Right lobe of liver (tissue), 6 donors: Measurements from ENCODE around the gene WDR18. TPM values are rescaled to one million over a fixed set of nuclear protein-coding genes. Genes with fewer than 3 reads are reported as not detected.
A peak's percentile ranks its signal among the peaks of the same experiment; 100 is the strongest.

Experiments used
- ATAC-seq, 4 donors: fragments of 200-7000 bp; cut with Tn5 transposase; one replicate each; pipeline ENCODE4 v1.9.1; 2020; ENCODE audit warnings: mild to moderate bottlenecking in 4 of 4, moderate library complexity in 4 of 4
- DNase-seq, 3 donors: peaks; one replicate each; pipeline ENCODE4 v3.0.0-alpha.2; 2020
- H3K27ac ChIP-seq, 3 donors: fragments of 200-600 bp; one replicate each; pipeline ENCODE4 v1.8.0; 2022
- H3K27me3 ChIP-seq, 2 donors: fragments of 200-600 bp; one replicate each; pipeline ENCODE4 v1.8.0; 2022
- H3K36me3 ChIP-seq, 4 donors: fragments of 200-600 bp; sonication (generic) in 1 of 4; one replicate each; pipeline versions ENCODE4 v1.5.1 to v1.8.0; 2017 to 2022; ENCODE audit warnings: control low read depth in 1 of 4
- H3K4me1 ChIP-seq, 4 donors: fragments of 200-600 bp; sonication (generic) in 1 of 4; one replicate each; pipeline versions ENCODE4 v1.5.1 to v1.8.0; 2017 to 2022; ENCODE audit warnings: control low read depth in 1 of 4
- H3K4me3 ChIP-seq, 3 donors: fragments of 200-600 bp; one replicate each; pipeline ENCODE4 v1.8.0; 2022
- H3K9me3 ChIP-seq, 4 donors: fragments of 200-600 bp; sonication (generic) in 1 of 4; one replicate each; pipeline versions ENCODE4 v1.5.1 to v1.8.0; 2017 to 2022; ENCODE audit warnings: control low read depth in 1 of 4
- CTCF ChIP-seq, 4 donors: fragments of 200-600 bp in 3 of 4; fragments of 450-650 bp in 1 of 4; IDR thresholded peaks; one replicate each; pipeline versions ENCODE4 v1.5.1 to v1.8.0; 2016 to 2022; ENCODE audit warnings: antibody characterized with exemption in 4 of 4, mild to moderate bottlenecking in 2 of 4
- POLR2A ChIP-seq: fragments of 450-650 bp; IDR thresholded peaks from one replicate; pipeline ENCODE4 v1.6.1; 2017; ENCODE audit warnings: antibody characterized with exemption, mild to moderate bottlenecking
- WGBS: methylation state at CpG from one replicate; pipeline ENCODE4 v1.1.6; 2018; ENCODE audit warnings: low coverage, low lambda C conversion rate; ENCODE audit not compliant: insufficient coverage; ENCODE audit errors: missing lambda C conversion rate; 5-methylcytosine and 5-hydroxymethylcytosine counted together
- intact Hi-C, 2 donors: fragments of 100-400 bp; cut with DNase I; formaldehyde crosslinking; loops; one replicate each; pipeline versions ENCODE4 v1.11.2 to v1.14.1; 2022
- total RNA-seq, 6 experiments: library from RNA; depleted of rRNA in 2 of 6; stranded (reverse); fragments of >200 nt in 2 of 6; fragmentation: NEBNext Ultra II Directional in 3 of 6; extraction: Animal tissue kit (Norgen Biotek cat#: 25700) in 3 of 6; gene quantifications; one replicate each; pipeline versions ENCODE4 v1.1.0 to v1.2.4, GENCODE V29; 2016 to 2023
- donor health status: DM: no; HTN: yes; CAD: no.
- donor health status: DM: no; HTN: no; CAD: no.
- donor health status: DM: no; HTN: no; CAD: no.
- donor health status: DM: no; HTN: yes; CAD: no.
- donor health status: DM: no; HTN: yes; CAD: no.

WDR18 gene
- total RNA-seq, 6 experiments from 2014 or later, result 19.0 to 56.2 (median 29.7) TPM

DNA sequence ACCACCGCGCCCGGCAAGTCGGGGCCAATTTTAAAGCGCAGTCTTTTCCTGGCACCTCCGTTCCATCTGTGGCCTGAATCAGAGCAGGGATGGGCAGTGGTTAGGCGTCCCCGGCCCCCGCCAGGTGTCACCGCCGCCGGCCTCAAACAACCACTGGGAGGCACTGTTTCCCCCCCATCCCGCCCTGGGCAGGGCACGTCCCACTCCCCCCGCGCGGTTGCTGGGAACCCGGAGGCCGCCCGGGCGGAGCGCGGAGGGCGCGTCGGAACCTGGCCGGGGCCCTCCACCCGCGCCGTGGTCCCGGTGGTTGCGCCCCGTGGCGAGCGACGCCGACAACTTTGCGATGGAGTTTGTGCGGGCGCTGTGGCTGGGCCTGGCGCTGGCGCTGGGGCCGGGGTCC is 15.9 kb downstream of the WDR18 start, which contains the start of gene GRIN3B:
GRIN3B (plus strand) TSS at position 325 of the 400 bp plus-strand sequence; CDS start at position 344, 19 bp downstream.
- Histone ChIP-seq H3K9me3 (no peaks in the 10 kb centered on the region), H3K4me1 (peaks cover 0 to 16% (median 3%) of the 10 kb centered on the region in 4 donors), H3K4me3 (no peak within 1 kb of the TSS), H3K36me3 (no peaks in the 10 kb centered on the region), H3K27ac (no peak within 1 kb of the TSS), H3K27me3 (peaks cover 0 to 16% of the 10 kb centered on the region in 2 donors)
- WGBS, result 3% methylated on average over 31 of the region's 43 CpGs
- intact Hi-C loops, result no loop called here
- peak in 2 of 4 donors; percentile 23 to 24 for ATAC-seq
- TF ChIP-seq POLR2A (no peak), CTCF (IDR thresholded peaks at IDR 0.05) (peak; percentile 26 to 41 (median 32))
- no peak for DNase-seq

GRCh38 chr19:1000591-1001537 is 16.7 kb downstream of the WDR18 start:
- no peak overlapping the region for H3K27ac ChIP-seq
- no peak for TF ChIP-seq CTCF (IDR thresholded peaks at IDR 0.05)
- TF ChIP-seq POLR2A, result no peak
- H3K9me3 ChIP-seq, result no peaks in the 10 kb centered on the region
- WGBS, result 9% methylated on average over 20 of the region's 73 CpGs
- DNase-seq (no peak), ATAC-seq (no peak)
- intact Hi-C loops, result no loop called here
- H3K4me1 ChIP-seq, result peaks cover 0 to 8% (median 2%) of the 10 kb centered on the region in 4 donors
- no peak overlapping the region for H3K4me3 ChIP-seq
- no peaks in the 10 kb centered on the region for H3K36me3 ChIP-seq
- peaks cover 0 to 16% of the 10 kb centered on the region in 2 donors for H3K27me3 ChIP-seq

- Histone ChIP-seq H3K27ac (no peak overlapping the region), H3K4me1 (peaks cover 0 to under 1% (median 0%) of the 10 kb centered on the region in 4 donors), H3K36me3 (no peaks in the 10 kb centered on the region), H3K9me3 (no peaks in the 10 kb centered on the region), H3K4me3 (no peak overlapping the region), H3K27me3 (peaks cover 0 to 16% of the 10 kb centered on the region in 2 donors)
- intact Hi-C loops, result no loop called here
- TF ChIP-seq POLR2A, result no peak
- peak; percentile 88 to 94 (median 90) for TF ChIP-seq CTCF (IDR thresholded peaks at IDR 0.05)
- DNase-seq, result no peak
- ATAC-seq, result peak; percentile 72 to 81 (median 79)
- 0% methylated on average over 4 of the region's 20 CpGs for WGBS
Measured at GRCh38 chr19:1001538-1002166, 17.5 kb downstream of the WDR18 start.

GRCh38 chr19:1002600-1002999 is 18.5 kb downstream of the WDR18 start:
- WGBS, result 50% methylated on average over 4 of the region's 4 CpGs
- no peak for DNase-seq
- no peak for ATAC-seq
- H3K36me3 ChIP-seq, result no peaks in the 10 kb centered on the region
- no peaks in the 10 kb centered on the region for H3K4me1 ChIP-seq
- intact Hi-C loops, result no loop called here
- H3K9me3 ChIP-seq, result no peaks in the 10 kb centered on the region
- no peak overlapping the region for H3K27ac ChIP-seq
- TF ChIP-seq POLR2A (no peak), CTCF (IDR thresholded peaks at IDR 0.05) (no peak)
- no peak overlapping the region for H3K4me3 ChIP-seq
- peaks cover 0 to 14% of the 10 kb centered on the region in 2 donors for H3K27me3 ChIP-seq
